Tibial nerve (tissue), 4 donors: ENCODE data around the gene RELN. TPM values are rescaled to one million over a fixed set of nuclear protein-coding genes. Genes with fewer than 3 reads are reported as not detected.

Experiments used
- DNase-seq, 2 donors: peaks; one replicate each; pipeline ENCODE4 v3.0.0-alpha.2; 2019; ENCODE audit warnings: low spot score in 2 of 2
- H3K27ac ChIP-seq, 4 donors: fragments of 200-600 bp; sonication (generic) in 3 of 4; one replicate each; pipeline ENCODE4 v1.5.1; 2017 to 2019; ENCODE audit warnings: mild to moderate bottlenecking in 1 of 4
- H3K27me3 ChIP-seq, 2 donors: fragments of 200-600 bp; sonication (generic) in 1 of 2; one replicate each; pipeline versions ENCODE4 v1.5.1 to v1.6.0; 2017 to 2019
- H3K36me3 ChIP-seq, 3 donors: fragments of 200-600 bp; sonication (generic); one replicate each; pipeline ENCODE4 v1.5.1; 2018 to 2019
- H3K4me1 ChIP-seq, 4 donors: fragments of 200-600 bp; sonication (generic) in 3 of 4; one replicate each; pipeline ENCODE4 v1.5.1; 2017 to 2019
- H3K4me3 ChIP-seq, 4 donors: fragments of 200-600 bp; sonication (generic) in 3 of 4; one replicate each; pipeline ENCODE4 v1.5.1; 2017 to 2019; ENCODE audit warnings: mild to moderate bottlenecking in 1 of 4, moderate library complexity in 1 of 4
- H3K9me3 ChIP-seq, 4 donors: fragments of 200-600 bp; sonication (generic) in 3 of 4; one replicate each; pipeline ENCODE4 v1.5.1; 2017 to 2019
- EP300 ChIP-seq, 2 donors: sonication (generic); formaldehyde crosslinking; IDR thresholded peaks; one replicate each; pipeline ENCODE4 v1.6.1; 2017; ENCODE audit warnings: antibody characterized with exemption in 2 of 2, mild to moderate bottlenecking in 1 of 2
- POLR2A ChIP-seq, 2 donors: fragments of 450-650 bp; IDR thresholded peaks; one replicate each; pipeline ENCODE4 v1.6.1; 2017; ENCODE audit warnings: antibody characterized with exemption in 2 of 2, mild to moderate bottlenecking in 2 of 2, moderate library complexity in 2 of 2
- WGBS, 2 donors: methylation state at CpG; one replicate each; pipeline ENCODE4 v1.1.5; 2018; 5-methylcytosine and 5-hydroxymethylcytosine counted together
- total RNA-seq, 4 donors: library from RNA; depleted of rRNA; stranded (reverse); fragments of >200 nt; gene quantifications; one replicate each; pipeline ENCODE4 v1.1.0, GENCODE V29; 2016
- TF ChIP-seq, protein P1 (sequence below), 5 experiments: fragments of 200-600 bp in 3 of 5; fragments of 450-650 bp in 2 of 5; sonication (generic) in 3 of 5; IDR thresholded peaks; one replicate each; pipeline ENCODE4 v1.5.1; 2016 to 2019; ENCODE audit warnings: antibody characterized with exemption in 5 of 5, mild to moderate bottlenecking in 3 of 5, moderate library complexity in 2 of 5

The RELN gene
- total RNA-seq, 4 donors from 2014 or later = 80.4 to 117 (median 102) TPM

- no peaks in the 10 kb centered on the region for H3K9me3 ChIP-seq
- WGBS, 2 donors = 0 to 35% methylated on average over 1 of the region's 1 CpG
- no peak for TF ChIP-seq POLR2A (IDR thresholded peaks at IDR 0.05)
- TF ChIP-seq EP300 (IDR thresholded peaks at IDR 0.05) = no peak
- TF ChIP-seq, protein P1, sequence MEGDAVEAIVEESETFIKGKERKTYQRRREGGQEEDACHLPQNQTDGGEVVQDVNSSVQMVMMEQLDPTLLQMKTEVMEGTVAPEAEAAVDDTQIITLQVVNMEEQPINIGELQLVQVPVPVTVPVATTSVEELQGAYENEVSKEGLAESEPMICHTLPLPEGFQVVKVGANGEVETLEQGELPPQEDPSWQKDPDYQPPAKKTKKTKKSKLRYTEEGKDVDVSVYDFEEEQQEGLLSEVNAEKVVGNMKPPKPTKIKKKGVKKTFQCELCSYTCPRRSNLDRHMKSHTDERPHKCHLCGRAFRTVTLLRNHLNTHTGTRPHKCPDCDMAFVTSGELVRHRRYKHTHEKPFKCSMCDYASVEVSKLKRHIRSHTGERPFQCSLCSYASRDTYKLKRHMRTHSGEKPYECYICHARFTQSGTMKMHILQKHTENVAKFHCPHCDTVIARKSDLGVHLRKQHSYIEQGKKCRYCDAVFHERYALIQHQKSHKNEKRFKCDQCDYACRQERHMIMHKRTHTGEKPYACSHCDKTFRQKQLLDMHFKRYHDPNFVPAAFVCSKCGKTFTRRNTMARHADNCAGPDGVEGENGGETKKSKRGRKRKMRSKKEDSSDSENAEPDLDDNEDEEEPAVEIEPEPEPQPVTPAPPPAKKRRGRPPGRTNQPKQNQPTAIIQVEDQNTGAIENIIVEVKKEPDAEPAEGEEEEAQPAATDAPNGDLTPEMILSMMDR (IDR thresholded peaks at IDR 0.05) = no peak
- H3K4me3 ChIP-seq = no peak overlapping the region
- no peaks in the 10 kb centered on the region for H3K36me3 ChIP-seq
- H3K27me3 ChIP-seq = no peaks in the 10 kb centered on the region
- no peak overlapping the region for H3K27ac ChIP-seq
- DNase-seq = no peak
- H3K4me1 ChIP-seq = peaks cover 0 to 23% (median 0%) of the 10 kb centered on the region in 4 donors
Measured at GRCh38 chr7:103934508-103934907, 55.0 kb downstream of the RELN start.

- Histone ChIP-seq H3K36me3 (no peaks in the 10 kb centered on the region), H3K9me3 (no peaks in the 10 kb centered on the region), H3K4me3 (no peak overlapping the region), H3K27ac (no peak overlapping the region), H3K27me3 (no peaks in the 10 kb centered on the region), H3K4me1 (peaks cover 0 to 21% (median 0%) of the 10 kb centered on the region in 4 donors)
- TF ChIP-seq POLR2A (IDR thresholded peaks at IDR 0.05) (no peak), EP300 (IDR thresholded peaks at IDR 0.05) (no peak)
- DNase-seq = no peak
- 25 to 56% methylated on average over 2 of the region's 2 CpGs for WGBS, 2 donors
Measured at GRCh38 chr7:103932389-103932788, 57.1 kb downstream of the RELN start.

- no peak for DNase-seq
- 42 to 57% methylated on average over 1 of the region's 1 CpG for WGBS, 2 donors
Measured at GRCh38 chr7:103929901-103930311, 59.6 kb downstream of the RELN start.

DNA sequence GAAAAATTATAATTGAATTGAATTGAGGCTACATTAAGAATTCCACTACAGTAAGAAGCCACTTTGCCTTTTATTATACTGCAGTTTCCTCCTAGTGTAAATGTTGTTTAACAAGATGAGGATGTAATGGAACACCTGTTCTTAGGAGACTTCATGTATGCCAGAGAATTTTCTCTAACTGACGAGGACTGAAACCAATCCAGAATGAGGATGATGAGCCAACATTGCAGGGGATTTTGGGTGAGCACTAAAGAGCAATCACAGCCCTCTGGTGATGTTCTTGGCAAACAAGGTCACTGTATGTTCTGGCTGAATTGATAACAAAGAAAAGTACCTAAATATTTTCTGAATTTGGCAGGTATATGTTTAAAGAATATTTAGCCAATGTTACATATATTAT lies 60.9 kb downstream of the RELN start:
- no peak overlapping the region for H3K4me3 ChIP-seq
- WGBS, 2 donors = 54 to 56% methylated on average over 1 of the region's 1 CpG
- H3K36me3 ChIP-seq = no peaks in the 10 kb centered on the region
- H3K4me1 ChIP-seq = peaks cover 0 to 9% (median 0%) of the 10 kb centered on the region in 4 donors
- DNase-seq = no peak
- no peaks in the 10 kb centered on the region for H3K27me3 ChIP-seq
- H3K27ac ChIP-seq = no peak overlapping the region
- H3K9me3 ChIP-seq = no peaks in the 10 kb centered on the region
- TF ChIP-seq POLR2A (IDR thresholded peaks at IDR 0.05) (no peak), EP300 (IDR thresholded peaks at IDR 0.05) (no peak)
- TF ChIP-seq, protein P1 (IDR thresholded peaks at IDR 0.05) = no peak

More at GRCh38 chr7:103929901-103930311, 59.6 kb downstream of the RELN start:
- Histone ChIP-seq H3K27me3 (no peaks in the 10 kb centered on the region), H3K27ac (no peak overlapping the region), H3K36me3 (no peaks in the 10 kb centered on the region), H3K9me3 (no peaks in the 10 kb centered on the region), H3K4me3 (no peak overlapping the region), H3K4me1 (peaks cover 0 to 11% (median 0%) of the 10 kb centered on the region in 4 donors)
- TF ChIP-seq EP300 (IDR thresholded peaks at IDR 0.05) (no peak), POLR2A (IDR thresholded peaks at IDR 0.05) (no peak)
- TF ChIP-seq, protein P1 (IDR thresholded peaks at IDR 0.05) = no peak

DNA sequence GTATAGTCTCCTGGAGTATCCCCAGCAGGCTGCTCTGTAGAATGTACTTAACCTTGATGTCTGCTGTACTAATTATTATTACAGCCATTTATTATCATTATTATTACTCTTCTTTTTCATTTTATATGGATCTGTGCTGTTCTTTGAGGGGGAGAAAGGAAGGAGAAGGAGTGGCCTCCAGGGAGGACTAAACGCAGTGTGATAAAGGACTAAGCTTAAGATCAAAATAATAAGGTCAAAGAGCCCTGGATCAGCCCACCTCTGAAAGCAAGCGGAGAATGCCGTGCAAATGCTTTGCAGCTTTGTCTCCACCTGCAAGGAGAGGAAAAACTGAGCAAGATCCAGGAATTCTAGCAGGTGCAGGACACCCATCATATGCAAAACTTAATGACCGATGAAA lies 65.3 kb downstream of the RELN start:
- 74 to 75% methylated on average over 4 of the region's 4 CpGs for WGBS, 2 donors
- no peak for DNase-seq
- H3K27me3 ChIP-seq = no peaks in the 10 kb centered on the region
- H3K9me3 ChIP-seq = no peaks in the 10 kb centered on the region
- H3K4me1 ChIP-seq = peaks cover 0 to 5% (median 0%) of the 10 kb centered on the region in 4 donors
- H3K36me3 ChIP-seq = no peaks in the 10 kb centered on the region
- TF ChIP-seq POLR2A (IDR thresholded peaks at IDR 0.05) = no peak
- TF ChIP-seq, protein P1 (IDR thresholded peaks at IDR 0.05) = no peak
- TF ChIP-seq EP300 (IDR thresholded peaks at IDR 0.05) = no peak
- H3K4me3 ChIP-seq = no peak overlapping the region
- no peak overlapping the region for H3K27ac ChIP-seq

- WGBS, 2 donors = 51 to 56% methylated on average over 2 of the region's 2 CpGs
- Histone ChIP-seq H3K9me3 (no peaks in the 10 kb centered on the region), H3K4me3 (no peak overlapping the region), H3K27ac (no peak overlapping the region), H3K4me1 (peaks cover 0 to 6% (median 0%) of the 10 kb centered on the region in 4 donors), H3K36me3 (no peaks in the 10 kb centered on the region), H3K27me3 (no peaks in the 10 kb centered on the region)
- TF ChIP-seq, protein P1 (IDR thresholded peaks at IDR 0.05) = no peak
- TF ChIP-seq POLR2A (IDR thresholded peaks at IDR 0.05) = no peak
- TF ChIP-seq EP300 (IDR thresholded peaks at IDR 0.05) = no peak
- DNase-seq = no peak
Measured at GRCh38 chr7:103922407-103922806, 67.1 kb downstream of the RELN start.
